ENCODE data around the gene PPP2R5B.

Gene PPP2R5B

DNA sequence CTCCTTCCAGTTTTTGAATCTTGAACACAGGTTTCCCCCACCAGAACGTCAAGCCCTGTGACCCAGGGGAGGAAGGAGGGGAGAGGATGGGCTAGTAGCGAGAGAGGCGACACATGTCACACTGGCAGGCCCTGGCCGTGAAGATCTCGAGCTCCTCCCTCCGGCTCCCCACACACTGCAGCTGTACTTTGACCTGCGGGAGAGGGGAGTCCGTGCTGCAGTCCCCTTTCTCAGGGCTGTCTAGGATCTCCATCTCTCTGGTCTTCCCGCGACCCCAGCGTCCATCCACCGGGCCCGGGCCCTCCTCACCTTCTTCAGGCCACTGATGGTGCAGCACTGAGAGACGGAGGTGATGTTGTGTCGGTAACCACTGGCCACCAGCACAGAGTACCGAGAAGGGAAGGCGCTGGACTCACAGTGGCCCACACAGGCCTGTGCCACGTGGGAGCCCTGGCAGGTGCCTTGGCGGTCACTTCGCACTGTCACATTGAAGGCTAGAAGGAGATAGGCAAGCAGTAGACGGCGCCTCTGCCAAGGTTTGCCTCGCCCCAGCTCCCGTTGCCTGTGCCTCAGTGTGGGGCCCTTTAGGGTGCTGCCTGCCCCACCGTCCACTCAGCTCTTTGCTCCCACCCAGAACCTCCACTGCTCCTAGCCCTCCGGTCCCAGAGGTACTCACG lies 10.3 kb downstream of the PPP2R5B start:
- TF ChIP-seq, protein P1, sequence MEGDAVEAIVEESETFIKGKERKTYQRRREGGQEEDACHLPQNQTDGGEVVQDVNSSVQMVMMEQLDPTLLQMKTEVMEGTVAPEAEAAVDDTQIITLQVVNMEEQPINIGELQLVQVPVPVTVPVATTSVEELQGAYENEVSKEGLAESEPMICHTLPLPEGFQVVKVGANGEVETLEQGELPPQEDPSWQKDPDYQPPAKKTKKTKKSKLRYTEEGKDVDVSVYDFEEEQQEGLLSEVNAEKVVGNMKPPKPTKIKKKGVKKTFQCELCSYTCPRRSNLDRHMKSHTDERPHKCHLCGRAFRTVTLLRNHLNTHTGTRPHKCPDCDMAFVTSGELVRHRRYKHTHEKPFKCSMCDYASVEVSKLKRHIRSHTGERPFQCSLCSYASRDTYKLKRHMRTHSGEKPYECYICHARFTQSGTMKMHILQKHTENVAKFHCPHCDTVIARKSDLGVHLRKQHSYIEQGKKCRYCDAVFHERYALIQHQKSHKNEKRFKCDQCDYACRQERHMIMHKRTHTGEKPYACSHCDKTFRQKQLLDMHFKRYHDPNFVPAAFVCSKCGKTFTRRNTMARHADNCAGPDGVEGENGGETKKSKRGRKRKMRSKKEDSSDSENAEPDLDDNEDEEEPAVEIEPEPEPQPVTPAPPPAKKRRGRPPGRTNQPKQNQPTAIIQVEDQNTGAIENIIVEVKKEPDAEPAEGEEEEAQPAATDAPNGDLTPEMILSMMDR (IDR thresholded peaks at IDR 0.05; ENCODE audit: low read depth, low read length, missing control alignments), result no peak
- no peak for DNase-seq
- Histone ChIP-seq H3K27ac (no peak overlapping the region), H3K4me3 (ENCODE audit: low read depth, low read length) (no peak overlapping the region), H3K36me3 (replicated peaks) (peaks cover 47% of the 10 kb centered on the region), H3K27me3 (replicated peaks) (no peaks in the 10 kb centered on the region)
- in situ Hi-C loops (cut with HindIII; ENCODE audit: low pct_ligation_motif_present, low sequenced_read_pairs), result no loop called here

- Histone ChIP-seq H3K36me3 (replicated peaks) (peaks cover 41% of the 10 kb centered on the region), H3K4me3 (ENCODE audit: low read depth, low read length) (no peak within 1 kb of the TSS), H3K27me3 (replicated peaks) (no peaks in the 10 kb centered on the region), H3K27ac (no peak within 1 kb of the TSS)
- no peak for DNase-seq
- in situ Hi-C loops (cut with HindIII; ENCODE audit: low pct_ligation_motif_present, low sequenced_read_pairs), result no loop called here
- TF ChIP-seq, protein P1 (IDR thresholded peaks at IDR 0.05; ENCODE audit: low read depth, low read length, missing control alignments), result peak; percentile 12
Measured at GRCh38 chr11:64935359-64936081, 11.0 kb downstream of the PPP2R5B start, which contains the start of gene GPHA2. Gene GPHA2 (minus strand): TSS chr11:64935893. CDS start chr11:64935460, 433 bp downstream.

- peaks cover 31% of the 10 kb centered on the region for H3K36me3 ChIP-seq (replicated peaks)
- TF ChIP-seq, protein P1 (IDR thresholded peaks at IDR 0.05; ENCODE audit: low read depth, low read length, missing control alignments), result no peak
- H3K4me3 ChIP-seq (ENCODE audit: low read depth, low read length), result no peak overlapping the region
- no peaks in the 10 kb centered on the region for H3K27me3 ChIP-seq (replicated peaks)
- no peak for DNase-seq
- in situ Hi-C loops (cut with HindIII; ENCODE audit: low pct_ligation_motif_present, low sequenced_read_pairs), result no loop called here
- no peak overlapping the region for H3K27ac ChIP-seq
Measured at GRCh38 chr11:64936539-64936938, 12.1 kb downstream of the PPP2R5B start.

- H3K27ac ChIP-seq, result no peak overlapping the region
- no peak for DNase-seq
- H3K36me3 ChIP-seq (replicated peaks), result no peaks in the 10 kb centered on the region
- in situ Hi-C loops (cut with HindIII; ENCODE audit: low pct_ligation_motif_present, low sequenced_read_pairs), result no loop called here
- H3K4me3 ChIP-seq (ENCODE audit: low read depth, low read length), result no peak overlapping the region
- TF ChIP-seq, protein P1 (IDR thresholded peaks at IDR 0.05; ENCODE audit: low read depth, low read length, missing control alignments), result peak; percentile 28
- H3K27me3 ChIP-seq (replicated peaks), result no peaks in the 10 kb centered on the region
Measured at GRCh38 chr11:64947208-64947814, 22.8 kb downstream of the PPP2R5B start.

DNA sequence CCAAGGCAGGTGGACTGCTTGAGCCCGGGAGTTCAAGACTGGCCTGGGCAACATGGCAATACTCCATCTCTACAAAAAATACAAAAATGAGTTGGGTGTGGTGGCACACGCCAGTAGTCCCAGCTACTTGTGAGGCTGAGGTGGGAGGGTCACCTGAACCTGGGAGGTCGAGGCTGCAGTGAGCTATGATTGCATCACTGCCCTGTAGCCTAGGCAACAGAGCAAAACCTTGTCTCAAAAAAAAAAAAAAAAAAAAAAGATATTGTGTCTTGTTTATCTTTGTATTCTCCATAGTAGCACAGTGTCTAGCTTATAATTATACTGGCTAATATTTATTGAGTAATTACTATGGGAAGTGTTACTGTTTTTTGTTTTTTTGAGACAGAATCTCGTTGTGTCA lies 27.0 kb downstream of the PPP2R5B start:
- DNase-seq, result no peak
- no peaks in the 10 kb centered on the region for H3K27me3 ChIP-seq (replicated peaks)
- in situ Hi-C loops (cut with HindIII; ENCODE audit: low pct_ligation_motif_present, low sequenced_read_pairs), result no loop called here

More for the DNA sequence above, 27.0 kb downstream of the PPP2R5B start:
- TF ChIP-seq, protein P1 (IDR thresholded peaks at IDR 0.05; ENCODE audit: low read depth, low read length, missing control alignments), result no peak
- Histone ChIP-seq H3K27ac (no peak overlapping the region), H3K4me3 (ENCODE audit: low read depth, low read length) (no peak overlapping the region), H3K36me3 (replicated peaks) (no peaks in the 10 kb centered on the region)

Measured in brain microvascular endothelial cell (primary cell).